Testis (tissue), 2 donors: Measurements from ENCODE around the gene CMTM4.

Experiments
- CTCF ChIP-seq, 3 experiments: fragments of 450-650 bp in 2 of 3; fragments of 200-600 bp in 1 of 3; sonication (generic) in 1 of 3; IDR thresholded peaks; one replicate each; pipeline ENCODE4 v1.5.1; 2016 to 2019; ENCODE audit warnings: antibody characterized with exemption in 3 of 3, mild to moderate bottlenecking in 2 of 3, moderate library complexity in 1 of 3
- POLR2A ChIP-seq: fragments of 450-650 bp; IDR thresholded peaks from one replicate; pipeline ENCODE4 v1.6.1; 2017; ENCODE audit warnings: antibody characterized with exemption, mild to moderate bottlenecking, moderate library complexity

GRCh38 chr16:66649167-66649566, 47.4 kb downstream of the CMTM4 start:
- TF ChIP-seq CTCF (IDR thresholded peaks at IDR 0.05) (no peak), POLR2A (no peak)
